C4-2B (cell line): ENCODE data around the gene DNAH12.

ENCODE experiments used
- CTCF ChIP-seq: fragments of 450-650 bp; conservative IDR thresholded peaks from 2 replicates; pipeline ENCODE4 v1.5.1; 2017; ENCODE audit warnings: mild to moderate bottlenecking
- ZFX ChIP-seq: fragments of 450-650 bp; IDR thresholded peaks from 2 replicates; pipeline ENCODE4 v1.6.1; 2017

DNA sequence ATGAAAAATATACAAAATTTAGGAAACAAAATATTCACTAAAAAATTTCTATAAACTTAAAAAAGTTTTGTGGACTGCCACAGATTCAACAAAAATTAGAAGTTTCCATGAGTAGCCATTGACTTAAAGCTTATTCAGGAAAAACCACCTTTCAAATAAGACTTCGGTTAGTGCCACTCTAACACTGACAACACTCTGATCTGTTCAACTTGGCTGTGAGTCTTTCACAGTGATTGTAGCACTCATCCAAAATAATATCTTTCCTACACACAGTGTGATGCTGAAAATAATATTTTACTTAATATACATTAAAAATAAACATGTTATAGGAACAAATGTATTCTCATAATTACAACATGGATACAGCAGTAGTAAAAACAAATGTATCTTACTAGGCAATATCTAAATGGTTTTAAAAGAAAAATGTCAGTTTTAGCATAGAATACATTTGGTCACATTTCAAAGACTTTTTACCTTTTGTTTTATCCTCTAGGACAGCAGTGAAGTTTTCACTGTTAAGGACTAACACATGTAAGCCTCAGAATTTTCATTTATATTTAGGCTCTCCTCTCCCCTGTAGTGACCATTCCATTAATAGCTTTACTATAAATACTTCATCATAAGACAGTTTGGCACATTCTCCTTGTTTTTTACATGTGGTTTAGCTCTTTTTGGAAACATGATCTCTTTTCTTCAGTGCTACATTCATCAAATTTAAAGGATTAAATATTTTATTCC lies 251.8 kb downstream of the DNAH12 start, which contains the start of gene ASB14:
- TF ChIP-seq CTCF (no peak), ZFX (no peak)
